ENCODE results near the gene UBE4B.

DNA sequence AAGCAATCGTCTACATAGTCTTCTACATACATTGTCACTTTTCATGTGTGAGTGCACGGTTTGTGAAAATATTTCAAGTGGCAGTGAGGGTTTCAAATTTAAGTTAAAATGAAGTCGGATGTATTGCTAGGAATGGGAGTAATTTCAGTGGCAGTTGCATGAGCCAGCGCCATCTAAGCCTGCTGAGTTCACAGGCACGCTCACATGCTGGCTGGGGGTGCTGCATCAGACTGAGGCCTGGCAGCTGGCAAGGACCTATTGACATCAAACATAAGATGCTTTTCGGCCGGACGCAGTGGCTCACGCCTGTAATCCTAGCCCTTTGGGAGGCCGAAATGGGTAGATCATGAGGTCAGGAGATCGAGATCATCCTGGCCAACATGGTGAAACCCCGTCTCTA is 80.7 kb downstream of the UBE4B start:
- TF ChIP-seq, protein P1, sequence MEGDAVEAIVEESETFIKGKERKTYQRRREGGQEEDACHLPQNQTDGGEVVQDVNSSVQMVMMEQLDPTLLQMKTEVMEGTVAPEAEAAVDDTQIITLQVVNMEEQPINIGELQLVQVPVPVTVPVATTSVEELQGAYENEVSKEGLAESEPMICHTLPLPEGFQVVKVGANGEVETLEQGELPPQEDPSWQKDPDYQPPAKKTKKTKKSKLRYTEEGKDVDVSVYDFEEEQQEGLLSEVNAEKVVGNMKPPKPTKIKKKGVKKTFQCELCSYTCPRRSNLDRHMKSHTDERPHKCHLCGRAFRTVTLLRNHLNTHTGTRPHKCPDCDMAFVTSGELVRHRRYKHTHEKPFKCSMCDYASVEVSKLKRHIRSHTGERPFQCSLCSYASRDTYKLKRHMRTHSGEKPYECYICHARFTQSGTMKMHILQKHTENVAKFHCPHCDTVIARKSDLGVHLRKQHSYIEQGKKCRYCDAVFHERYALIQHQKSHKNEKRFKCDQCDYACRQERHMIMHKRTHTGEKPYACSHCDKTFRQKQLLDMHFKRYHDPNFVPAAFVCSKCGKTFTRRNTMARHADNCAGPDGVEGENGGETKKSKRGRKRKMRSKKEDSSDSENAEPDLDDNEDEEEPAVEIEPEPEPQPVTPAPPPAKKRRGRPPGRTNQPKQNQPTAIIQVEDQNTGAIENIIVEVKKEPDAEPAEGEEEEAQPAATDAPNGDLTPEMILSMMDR (IDR thresholded peaks at IDR 0.05) = no peak
- TF ChIP-seq POLR2AphosphoS5 (IDR thresholded peaks at IDR 0.05) (no peak), POLR2A (IDR thresholded peaks at IDR 0.05) (no peak)

Data from sigmoid colon (tissue), 4 donors.